Lower lobe of right lung (tissue), 2 donors: ENCODE results near the gene MEI1. TPM values are rescaled to one million over a fixed set of nuclear protein-coding genes. Genes with fewer than 3 reads are reported as not detected.

Source experiments
- ATAC-seq, 2 donors: fragments of 200-7000 bp; cut with Tn5 transposase; one replicate each; pipeline ENCODE4 v1.9.1; 2020 to 2022; ENCODE audit warnings: mild to moderate bottlenecking in 2 of 2, moderate library complexity in 2 of 2
- DNase-seq: peaks from one replicate; pipeline ENCODE4 v3.0.0-alpha.2; 2020
- H3K27ac ChIP-seq: fragments of 200-600 bp; one replicate; pipeline ENCODE4 v1.8.0; 2022
- H3K27me3 ChIP-seq: fragments of 200-600 bp; one replicate; pipeline ENCODE4 v1.8.0; 2022; ENCODE audit warnings: low read depth
- H3K36me3 ChIP-seq: fragments of 200-600 bp; one replicate; pipeline ENCODE4 v1.8.0; 2022; ENCODE audit warnings: mild to moderate bottlenecking
- H3K4me1 ChIP-seq: fragments of 200-600 bp; one replicate; pipeline ENCODE4 v1.8.0; 2022
- H3K4me3 ChIP-seq: fragments of 200-600 bp; one replicate; pipeline ENCODE4 v1.8.0; 2022; ENCODE audit warnings: mild to moderate bottlenecking
- H3K9me3 ChIP-seq: fragments of 200-600 bp; one replicate; pipeline ENCODE4 v1.8.0; 2022
- intact Hi-C: fragments of 100-400 bp; cut with DNase I; formaldehyde crosslinking; loops from one replicate; pipeline ENCODE4 v1.11.0; 2022
- total RNA-seq: library from RNA; stranded (reverse); fragmentation: NEBNext Ultra II Directional; extraction: Animal tissue kit (Norgen Biotek cat#: 25700); gene quantifications from one replicate; pipeline ENCODE4 v1.2.1, GENCODE V29; 2021
- TF ChIP-seq, protein P1 (sequence below): fragments of 200-600 bp; IDR thresholded peaks from one replicate; pipeline ENCODE4 v1.8.0; 2022; ENCODE audit warnings: antibody characterized with exemption, mild to moderate bottlenecking
- donor health status: DM: no; HTN: yes; CAD: no; lungs with severe emphysema.

MEI1 gene
- total RNA-seq, 1 donor from 2014 or later, result 4.3 TPM

DNA sequence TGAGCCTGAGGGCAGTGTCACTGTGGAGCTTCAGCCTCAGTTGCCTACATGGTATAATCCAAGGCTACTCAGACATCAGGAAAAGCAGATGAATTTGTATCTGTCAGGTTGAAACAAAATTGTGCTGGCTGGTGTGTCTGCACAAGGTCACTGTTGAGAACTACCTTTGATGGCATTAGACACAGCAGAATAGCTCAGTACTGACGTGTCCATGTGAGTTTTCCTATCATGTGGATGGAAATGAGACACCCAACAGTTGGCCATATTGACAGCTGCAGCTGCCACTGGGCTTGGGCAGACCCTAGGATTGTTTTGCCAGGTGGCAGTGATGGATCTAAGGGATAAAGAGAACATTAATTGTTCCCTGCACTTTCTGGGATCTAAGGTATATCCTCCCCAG lies 116.9 kb downstream of the MEI1 start:
- Histone ChIP-seq H3K27ac (no peak overlapping the region), H3K36me3 (peaks cover 17% of the 10 kb centered on the region), H3K4me3 (no peak overlapping the region), H3K9me3 (no peaks in the 10 kb centered on the region), H3K4me1 (no peaks in the 10 kb centered on the region), H3K27me3 (no peaks in the 10 kb centered on the region)
- no peak for DNase-seq
- TF ChIP-seq, protein P1, sequence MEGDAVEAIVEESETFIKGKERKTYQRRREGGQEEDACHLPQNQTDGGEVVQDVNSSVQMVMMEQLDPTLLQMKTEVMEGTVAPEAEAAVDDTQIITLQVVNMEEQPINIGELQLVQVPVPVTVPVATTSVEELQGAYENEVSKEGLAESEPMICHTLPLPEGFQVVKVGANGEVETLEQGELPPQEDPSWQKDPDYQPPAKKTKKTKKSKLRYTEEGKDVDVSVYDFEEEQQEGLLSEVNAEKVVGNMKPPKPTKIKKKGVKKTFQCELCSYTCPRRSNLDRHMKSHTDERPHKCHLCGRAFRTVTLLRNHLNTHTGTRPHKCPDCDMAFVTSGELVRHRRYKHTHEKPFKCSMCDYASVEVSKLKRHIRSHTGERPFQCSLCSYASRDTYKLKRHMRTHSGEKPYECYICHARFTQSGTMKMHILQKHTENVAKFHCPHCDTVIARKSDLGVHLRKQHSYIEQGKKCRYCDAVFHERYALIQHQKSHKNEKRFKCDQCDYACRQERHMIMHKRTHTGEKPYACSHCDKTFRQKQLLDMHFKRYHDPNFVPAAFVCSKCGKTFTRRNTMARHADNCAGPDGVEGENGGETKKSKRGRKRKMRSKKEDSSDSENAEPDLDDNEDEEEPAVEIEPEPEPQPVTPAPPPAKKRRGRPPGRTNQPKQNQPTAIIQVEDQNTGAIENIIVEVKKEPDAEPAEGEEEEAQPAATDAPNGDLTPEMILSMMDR, result no peak
- no peak for ATAC-seq
- intact Hi-C loops, result no loop called here

DNA sequence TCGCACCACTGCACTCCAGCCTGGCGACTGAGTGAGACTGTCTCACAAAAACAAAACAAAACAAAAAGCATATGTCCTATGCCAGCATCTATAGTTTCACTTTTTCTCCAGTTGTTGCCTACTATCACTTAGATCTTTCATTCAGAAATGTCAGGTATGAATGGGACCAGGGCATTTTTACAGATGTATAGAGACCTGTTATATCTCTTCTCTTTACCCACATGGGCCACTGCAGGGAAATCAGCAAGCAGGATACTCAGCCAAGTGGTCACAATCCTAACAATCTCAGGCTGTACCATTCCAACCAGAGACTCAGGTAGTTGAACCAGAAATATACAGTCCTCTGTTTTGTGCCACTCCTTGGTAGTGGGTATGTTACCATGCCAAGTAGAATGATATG lies 117.6 kb downstream of the MEI1 start:
- Histone ChIP-seq H3K4me3 (no peak overlapping the region), H3K27ac (no peak overlapping the region), H3K27me3 (no peaks in the 10 kb centered on the region), H3K9me3 (no peaks in the 10 kb centered on the region), H3K36me3 (peaks cover 17% of the 10 kb centered on the region), H3K4me1 (no peaks in the 10 kb centered on the region)
- ATAC-seq (no peak), DNase-seq (no peak)
- intact Hi-C loops, result no loop called here
- TF ChIP-seq, protein P1, result no peak

DNA sequence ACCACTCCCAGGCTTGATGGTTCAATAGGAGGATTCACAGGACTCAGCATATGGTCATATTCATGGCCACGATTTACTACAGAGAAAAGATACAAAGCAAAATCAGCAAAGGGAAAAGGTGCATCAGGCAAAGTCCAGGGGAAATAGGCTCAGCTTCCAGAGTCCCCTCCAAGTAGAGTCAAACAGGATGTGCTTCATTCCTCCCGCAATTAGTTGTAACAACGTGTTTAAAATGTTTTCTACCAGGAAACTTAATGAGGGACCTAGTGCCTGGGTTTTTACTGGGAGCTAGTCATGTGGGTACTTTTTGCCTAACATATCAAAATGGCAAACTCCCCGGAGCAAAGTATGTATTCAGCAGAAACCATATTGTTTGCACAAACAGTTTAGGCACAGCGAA lies 118.7 kb downstream of the MEI1 start:
- no peaks in the 10 kb centered on the region for H3K9me3 ChIP-seq
- H3K4me1 ChIP-seq, result no peaks in the 10 kb centered on the region
- TF ChIP-seq, protein P1, result no peak
- peaks cover 17% of the 10 kb centered on the region for H3K36me3 ChIP-seq
- H3K4me3 ChIP-seq, result no peak overlapping the region
- ATAC-seq (no peak), DNase-seq (no peak)
- no peak overlapping the region for H3K27ac ChIP-seq
- H3K27me3 ChIP-seq, result no peaks in the 10 kb centered on the region
- intact Hi-C loops, result no loop called here

DNA sequence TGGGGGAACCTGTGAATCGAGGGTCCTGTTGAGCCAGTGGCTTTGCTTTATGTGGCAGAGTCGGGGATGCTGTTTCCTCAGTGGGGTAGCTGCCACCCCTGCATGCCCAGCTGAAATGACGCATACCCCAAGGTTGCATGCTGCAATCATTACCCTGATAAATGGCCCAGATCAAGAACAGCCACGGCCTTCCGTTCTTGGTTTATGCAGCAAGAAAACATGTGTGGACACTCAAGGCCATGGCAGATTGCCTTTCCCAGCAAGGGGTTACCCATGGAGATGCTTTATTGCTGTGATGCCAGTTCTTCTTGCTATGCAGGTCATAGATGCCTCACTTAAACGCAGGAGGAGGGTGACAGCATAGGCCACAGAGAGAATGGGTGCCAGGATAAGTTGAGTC lies 119.3 kb downstream of the MEI1 start:
- no peak overlapping the region for H3K27ac ChIP-seq
- no peaks in the 10 kb centered on the region for H3K4me1 ChIP-seq
- H3K4me3 ChIP-seq, result no peak overlapping the region
- no peaks in the 10 kb centered on the region for H3K9me3 ChIP-seq
- TF ChIP-seq, protein P1, result no peak
- no peaks in the 10 kb centered on the region for H3K27me3 ChIP-seq
- peaks cover 11% of the 10 kb centered on the region for H3K36me3 ChIP-seq
- ATAC-seq (no peak), DNase-seq (no peak)
- intact Hi-C loops, result no loop called here

DNA sequence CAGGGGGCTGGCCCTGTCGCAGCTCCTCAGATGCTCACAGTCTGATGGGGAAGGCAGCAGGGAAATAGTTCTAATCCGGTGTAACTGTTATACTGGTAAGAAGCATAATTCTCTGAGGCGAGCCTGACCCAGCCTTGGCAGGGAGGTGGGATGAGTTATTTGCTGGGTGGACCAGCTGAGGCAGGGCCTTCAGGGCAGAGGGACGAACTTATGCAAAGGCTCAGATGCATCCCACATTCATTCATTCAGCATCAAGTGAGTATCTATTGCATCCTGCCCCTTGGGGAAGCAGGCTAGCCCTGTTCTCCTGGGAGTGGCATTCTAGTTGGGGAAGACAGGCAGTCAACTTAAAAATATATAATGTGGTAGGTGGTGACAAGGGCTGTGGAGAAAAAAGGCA lies 120.0 kb downstream of the MEI1 start:
- Histone ChIP-seq H3K4me3 (no peak overlapping the region), H3K36me3 (peaks cover 6% of the 10 kb centered on the region), H3K9me3 (no peaks in the 10 kb centered on the region), H3K27ac (no peak overlapping the region), H3K27me3 (no peaks in the 10 kb centered on the region), H3K4me1 (no peaks in the 10 kb centered on the region)
- ATAC-seq (no peak), DNase-seq (no peak)
- intact Hi-C loops, result no loop called here
- TF ChIP-seq, protein P1, result no peak

DNA sequence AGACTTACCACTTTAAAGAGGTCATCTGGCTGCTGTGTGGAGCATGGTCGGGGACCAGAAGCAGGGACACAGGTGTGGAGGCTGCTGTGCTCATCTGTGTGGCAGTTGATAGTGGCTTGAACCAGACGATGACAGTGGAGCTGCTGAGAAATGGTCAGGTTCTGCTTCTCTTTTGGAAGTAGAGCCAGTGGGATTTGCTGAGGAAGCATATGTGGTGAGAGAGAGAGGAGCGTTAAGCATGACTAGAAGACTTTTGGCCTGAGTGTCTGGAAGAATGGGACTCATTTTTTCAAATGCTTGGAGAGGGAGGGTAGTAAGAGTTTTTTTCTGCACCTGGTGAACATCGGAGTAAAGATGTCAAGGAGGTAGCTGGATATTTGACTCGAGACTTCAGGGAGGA lies 121.1 kb downstream of the MEI1 start:
- H3K36me3 ChIP-seq, result peaks cover 6% of the 10 kb centered on the region
- no peaks in the 10 kb centered on the region for H3K27me3 ChIP-seq
- H3K27ac ChIP-seq, result no peak overlapping the region
- no peak for ATAC-seq
- TF ChIP-seq, protein P1, result no peak
- intact Hi-C loops, result no loop called here
- no peaks in the 10 kb centered on the region for H3K9me3 ChIP-seq
- H3K4me1 ChIP-seq, result peaks cover 2% of the 10 kb centered on the region
- H3K4me3 ChIP-seq, result no peak overlapping the region
- DNase-seq, result no peak
